Smooth muscle cell (in vitro differentiated cells): ENCODE data around the gene MANSC1. TPM values are rescaled to one million over a fixed set of nuclear protein-coding genes. Genes with fewer than 3 reads are reported as not detected.

Experiments used
- DNase-seq: peaks from one replicate; lab custom pipeline; 2025; ENCODE audit not compliant: unreplicated experiment; lab: John Stamatoyannopoulos, UW
- H2AFZ ChIP-seq: fragments of 200-600 bp; sonication (generic); 2 replicates; pipeline ENCODE4 v1.6.0; 2016; ENCODE audit warnings: antibody characterized with exemption, low read depth, mild to moderate bottlenecking
- H3F3A ChIP-seq: fragments of 200-600 bp; sonication (generic); 2 replicates; pipeline ENCODE4 v1.6.0; 2017; ENCODE audit warnings: antibody characterized with exemption, low read depth
- H3K27ac ChIP-seq: fragments of 200-600 bp; sonication (generic); 2 replicates; pipeline ENCODE4 v1.5.1; 2016; ENCODE audit warnings: low read depth, mild to moderate bottlenecking
- H3K27me3 ChIP-seq: fragments of 200-600 bp; sonication (generic); 2 replicates; pipeline ENCODE4 v1.6.1; 2016; ENCODE audit warnings: low read depth, mild to moderate bottlenecking
- H3K36me3 ChIP-seq: fragments of 200-600 bp; sonication (generic); 2 replicates; pipeline ENCODE4 v1.5.1; 2016; ENCODE audit warnings: low read depth
- H3K4me1 ChIP-seq: fragments of 200-600 bp; sonication (generic); 2 replicates; pipeline ENCODE4 v1.5.1; 2016; ENCODE audit warnings: low read depth
- H3K4me2 ChIP-seq: fragments of 200-600 bp; sonication (generic); 2 replicates; pipeline ENCODE4 v1.6.0; 2016; ENCODE audit warnings: mild to moderate bottlenecking
- H3K4me3 ChIP-seq: fragments of 200-600 bp; sonication (generic); 2 replicates; pipeline ENCODE4 v1.5.1; 2016; ENCODE audit warnings: mild to moderate bottlenecking
- H3K79me2 ChIP-seq: fragments of 200-600 bp; sonication (generic); 2 replicates; pipeline ENCODE4 v1.6.0; 2016; ENCODE audit warnings: low read depth, mild to moderate bottlenecking
- H3K9ac ChIP-seq: fragments of 200-600 bp; sonication (generic); 2 replicates; pipeline ENCODE4 v1.6.0; 2016; ENCODE audit warnings: low read depth
- H3K9me3 ChIP-seq: fragments of 200-600 bp; sonication (generic); replicated peaks from 2 replicates; pipeline ENCODE4 v1.5.1; 2016; ENCODE audit warnings: low read depth
- H4K20me1 ChIP-seq: fragments of 200-600 bp; sonication (generic); 2 replicates; pipeline ENCODE4 v1.6.0; 2016; ENCODE audit warnings: low read depth
- WGBS: methylation state at CpG from one replicate; pipeline ENCODE4 v1.1.7; 2016; ENCODE audit warnings: low lambda C conversion rate; 5-methylcytosine and 5-hydroxymethylcytosine counted together
- polyA plus RNA-seq: library from polyadenylated mRNA; unstranded; fragments of >200 nt; fragmentation: Nextera tagmentation; extraction: Ambion mirVana; gene quantifications from 2 replicates; pipeline ENCODE4 v1.2.1, GENCODE V29; 2016
- total RNA-seq: library from RNA; depleted of rRNA; stranded (reverse); fragments of >200 nt; gene quantifications from 2 replicates; pipeline ENCODE4 v1.2.3, GENCODE V29; 2014
- TF ChIP-seq, protein P1 (sequence below): fragments of 200-600 bp; sonication (generic); IDR thresholded peaks from 2 replicates; pipeline ENCODE4 v1.5.1; 2017; ENCODE audit warnings: borderline replicate concordance, mild to moderate bottlenecking, antibody characterized with exemption; ENCODE audit not compliant: insufficient read depth, poor library complexity, severe bottlenecking

The MANSC1 gene
- total and polyA plus RNA-seq, 2 experiments from 2014 or later = 0.09 to 5.1 TPM

DNA sequence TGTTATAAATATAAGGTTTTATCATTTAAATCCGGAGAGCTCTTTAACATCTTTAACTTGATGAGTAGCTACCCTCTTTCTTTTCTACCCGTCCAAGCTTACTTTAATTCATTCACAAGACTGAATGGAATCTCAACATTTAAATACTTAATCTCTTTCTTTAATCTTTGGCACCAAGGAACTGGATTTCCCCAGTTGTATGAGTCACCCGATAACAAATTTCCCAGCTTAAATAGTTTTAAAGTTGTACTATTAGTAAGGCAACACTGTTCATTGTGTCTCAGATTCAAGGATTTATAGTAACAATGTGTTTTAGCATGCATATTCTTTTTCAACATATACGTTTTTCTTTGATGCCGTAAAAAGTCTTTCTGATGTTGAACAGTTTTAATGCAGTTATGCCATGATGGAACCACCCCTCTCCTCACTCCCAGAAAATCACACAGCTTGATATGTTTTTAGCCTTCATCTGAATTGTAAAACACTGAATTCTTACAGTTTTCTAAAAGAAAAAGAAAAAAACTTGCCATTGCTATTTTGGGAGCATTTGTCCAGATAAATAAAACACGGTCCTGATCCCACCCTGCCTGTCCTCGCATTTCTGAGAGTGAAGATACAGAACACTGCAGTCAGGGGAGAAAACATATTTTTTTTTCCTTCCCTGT lies 67.1 kb downstream of the MANSC1 start:
- Histone ChIP-seq H3K79me2 (no peaks in the 10 kb centered on the region), H3K4me1 (peaks cover 17% of the 10 kb centered on the region), H3K36me3 (no peaks in the 10 kb centered on the region), H3K9ac (no peak overlapping the region), H3K9me3 (no peaks in the 10 kb centered on the region), H3K4me2 (peak overlapping the region; percentile 54), H3K27ac (peak overlapping the region; percentile 25), H2AFZ (no peak overlapping the region), H3F3A (no peaks in the 10 kb centered on the region), H4K20me1 (no peaks in the 10 kb centered on the region), H3K27me3 (no peaks in the 10 kb centered on the region), H3K4me3 (no peak overlapping the region)
- 35% methylated on average over 7 of the region's 7 CpGs for WGBS
- TF ChIP-seq, protein P1, sequence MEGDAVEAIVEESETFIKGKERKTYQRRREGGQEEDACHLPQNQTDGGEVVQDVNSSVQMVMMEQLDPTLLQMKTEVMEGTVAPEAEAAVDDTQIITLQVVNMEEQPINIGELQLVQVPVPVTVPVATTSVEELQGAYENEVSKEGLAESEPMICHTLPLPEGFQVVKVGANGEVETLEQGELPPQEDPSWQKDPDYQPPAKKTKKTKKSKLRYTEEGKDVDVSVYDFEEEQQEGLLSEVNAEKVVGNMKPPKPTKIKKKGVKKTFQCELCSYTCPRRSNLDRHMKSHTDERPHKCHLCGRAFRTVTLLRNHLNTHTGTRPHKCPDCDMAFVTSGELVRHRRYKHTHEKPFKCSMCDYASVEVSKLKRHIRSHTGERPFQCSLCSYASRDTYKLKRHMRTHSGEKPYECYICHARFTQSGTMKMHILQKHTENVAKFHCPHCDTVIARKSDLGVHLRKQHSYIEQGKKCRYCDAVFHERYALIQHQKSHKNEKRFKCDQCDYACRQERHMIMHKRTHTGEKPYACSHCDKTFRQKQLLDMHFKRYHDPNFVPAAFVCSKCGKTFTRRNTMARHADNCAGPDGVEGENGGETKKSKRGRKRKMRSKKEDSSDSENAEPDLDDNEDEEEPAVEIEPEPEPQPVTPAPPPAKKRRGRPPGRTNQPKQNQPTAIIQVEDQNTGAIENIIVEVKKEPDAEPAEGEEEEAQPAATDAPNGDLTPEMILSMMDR = no peak
- DNase-seq = no peak

DNA sequence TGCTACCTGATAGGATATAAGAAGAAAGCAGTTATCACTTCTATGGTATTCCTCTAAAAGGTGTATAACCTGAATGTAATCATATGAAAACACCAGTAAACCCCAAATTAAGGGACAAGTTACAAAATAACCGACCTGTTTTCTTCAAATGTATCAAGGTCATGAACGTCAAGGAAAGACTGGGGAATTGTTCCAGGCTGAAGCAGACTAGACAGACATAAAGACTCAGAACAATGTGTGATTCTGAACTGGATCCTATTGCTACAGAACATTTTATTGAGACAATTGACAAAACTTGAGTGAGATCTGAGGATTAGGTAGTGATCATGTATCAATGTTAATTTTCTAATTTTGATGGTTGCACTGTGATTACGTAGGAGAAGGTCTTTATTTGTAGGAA lies 67.8 kb downstream of the MANSC1 start:
- no peak for DNase-seq
- TF ChIP-seq, protein P1 = no peak
- H3K9me3 ChIP-seq = no peaks in the 10 kb centered on the region
- WGBS = 89% methylated on average over 3 of the region's 3 CpGs
- no peaks in the 10 kb centered on the region for H3K36me3 ChIP-seq
- H2AFZ ChIP-seq = no peak overlapping the region
- no peak overlapping the region for H3K9ac ChIP-seq
- H3K4me1 ChIP-seq = peaks cover 17% of the 10 kb centered on the region
- H3K4me3 ChIP-seq = no peak overlapping the region
- no peak overlapping the region for H3K27ac ChIP-seq
- H3K4me2 ChIP-seq = peak overlapping the region; percentile 54
- H3K79me2 ChIP-seq = no peaks in the 10 kb centered on the region
- no peaks in the 10 kb centered on the region for H3F3A ChIP-seq
- H3K27me3 ChIP-seq = no peaks in the 10 kb centered on the region
- H4K20me1 ChIP-seq = no peaks in the 10 kb centered on the region

DNA sequence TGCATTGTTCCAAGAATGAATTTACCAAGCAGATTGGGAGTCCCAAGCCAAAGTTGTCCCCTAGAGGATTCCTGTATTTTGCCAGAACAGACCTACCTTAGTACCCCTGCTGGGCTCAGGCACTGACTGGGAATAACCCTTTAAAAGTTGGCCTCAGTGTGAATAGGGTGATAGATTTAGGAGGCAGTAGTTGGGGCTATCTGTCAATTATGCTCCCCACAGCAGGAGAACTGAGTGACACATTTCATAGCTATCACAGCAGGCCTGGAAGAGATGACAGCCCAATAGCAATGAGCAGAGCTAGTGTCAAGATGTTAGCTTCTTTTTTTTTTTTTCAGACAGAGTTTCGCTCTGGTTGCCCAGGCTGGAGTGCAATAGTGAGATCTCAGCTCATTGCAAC lies 68.9 kb downstream of the MANSC1 start:
- H3K36me3 ChIP-seq = no peaks in the 10 kb centered on the region
- H3K27me3 ChIP-seq = no peaks in the 10 kb centered on the region
- no peaks in the 10 kb centered on the region for H3F3A ChIP-seq
- DNase-seq = no peak
- H3K4me3 ChIP-seq = no peak overlapping the region
- H3K9ac ChIP-seq = no peak overlapping the region
- TF ChIP-seq, protein P1 = no peak
- no peak overlapping the region for H3K27ac ChIP-seq
- no peaks in the 10 kb centered on the region for H4K20me1 ChIP-seq
- H3K9me3 ChIP-seq = no peaks in the 10 kb centered on the region
- H3K4me1 ChIP-seq = peaks cover 17% of the 10 kb centered on the region
- H3K4me2 ChIP-seq = no peak overlapping the region
- no peaks in the 10 kb centered on the region for H3K79me2 ChIP-seq
- H2AFZ ChIP-seq = no peak overlapping the region
- 100% methylated on average over 1 of the region's 1 CpG for WGBS

DNA sequence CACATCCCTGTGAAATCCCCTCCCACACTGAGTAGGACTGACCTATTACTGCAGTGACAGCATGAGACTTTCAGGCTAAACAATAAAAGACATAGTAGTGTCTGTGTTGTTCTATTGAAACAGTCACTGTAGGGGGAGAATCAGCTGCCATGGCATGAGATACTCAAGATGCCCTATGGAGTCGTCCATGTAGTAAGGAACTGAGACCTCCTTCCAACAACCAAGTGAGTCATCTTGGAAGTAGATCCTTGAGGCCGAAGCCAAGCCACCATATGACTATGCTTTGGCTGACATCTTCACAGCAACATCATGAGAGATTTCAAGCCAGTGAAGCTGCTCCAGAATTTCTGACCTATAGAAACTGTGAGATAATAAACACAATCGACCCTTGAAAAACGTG lies 71.1 kb downstream of the MANSC1 start:
- no peaks in the 10 kb centered on the region for H3K27me3 ChIP-seq
- peaks cover 17% of the 10 kb centered on the region for H3K4me1 ChIP-seq
- no peak overlapping the region for H3K4me3 ChIP-seq
- H3F3A ChIP-seq = no peaks in the 10 kb centered on the region
- H3K9me3 ChIP-seq = no peaks in the 10 kb centered on the region
- H2AFZ ChIP-seq = no peak overlapping the region
- 81% methylated on average over 4 of the region's 4 CpGs for WGBS
- TF ChIP-seq, protein P1 = no peak
- no peak overlapping the region for H3K27ac ChIP-seq
- H4K20me1 ChIP-seq = no peaks in the 10 kb centered on the region
- no peaks in the 10 kb centered on the region for H3K79me2 ChIP-seq
- H3K36me3 ChIP-seq = no peaks in the 10 kb centered on the region
- no peak overlapping the region for H3K4me2 ChIP-seq
- H3K9ac ChIP-seq = no peak overlapping the region
- DNase-seq = no peak
